Breast epithelium (tissue), 4 donors: ENCODE measurements around the gene PWP1. TPM values are rescaled to one million over a fixed set of nuclear protein-coding genes. Genes with fewer than 3 reads are reported as not detected.

Experiments
- DNase-seq, 2 donors: peaks; one replicate each; pipeline ENCODE4 v3.0.0-alpha.2; 2019; ENCODE audit warnings: low spot score in 2 of 2
- H3K27ac ChIP-seq, 2 donors: fragments of 200-600 bp; sonication (generic) in 1 of 2; one replicate each; pipeline ENCODE4 v1.5.1; 2016 to 2019; ENCODE audit warnings: mild to moderate bottlenecking in 1 of 2
- H3K27me3 ChIP-seq, 2 donors: fragments of 200-600 bp; sonication (generic) in 1 of 2; one replicate each; pipeline versions ENCODE4 v1.5.1 to v1.6.0; 2017 to 2019; ENCODE audit warnings: control low read depth in 1 of 2, mild to moderate bottlenecking in 1 of 2
- H3K36me3 ChIP-seq: fragments of 200-600 bp; one replicate; pipeline ENCODE4 v1.5.1; 2019
- H3K4me1 ChIP-seq, 2 donors: fragments of 200-600 bp; sonication (generic); one replicate each; pipeline ENCODE4 v1.5.1; 2016 to 2019; ENCODE audit warnings: control low read depth in 1 of 2
- H3K4me3 ChIP-seq, 3 donors: fragments of 200-600 bp; sonication (generic); 1 replicate in 2 of 3; 2 replicates in 1 of 3; pipeline ENCODE4 v1.5.1; 2016 to 2019; ENCODE audit warnings: mild to moderate bottlenecking in 3 of 3, moderate library complexity in 2 of 3
- H3K9me3 ChIP-seq, 2 donors: fragments of 200-600 bp; sonication (generic) in 1 of 2; one replicate each; pipeline ENCODE4 v1.5.1; 2016 to 2019; ENCODE audit warnings: control low read depth in 1 of 2
- CTCF ChIP-seq, 3 donors: fragments of 450-650 bp; IDR thresholded peaks; one replicate each; pipeline ENCODE4 v1.5.1; 2016 to 2017; ENCODE audit warnings: antibody characterized with exemption in 3 of 3, mild to moderate bottlenecking in 3 of 3, moderate library complexity in 3 of 3
- POLR2A ChIP-seq: fragments of 450-650 bp; IDR thresholded peaks from one replicate; pipeline ENCODE4 v1.6.1; 2016; ENCODE audit warnings: antibody characterized with exemption, mild to moderate bottlenecking, moderate library complexity
- POLR2AphosphoS5 ChIP-seq, 3 donors: sonication (generic); formaldehyde crosslinking; IDR thresholded peaks; one replicate each; pipeline ENCODE4 v1.6.1; 2017; ENCODE audit warnings: antibody characterized with exemption in 3 of 3
- intact Hi-C: fragments of 100-400 bp; cut with DNase I; formaldehyde crosslinking; loops from one replicate; pipeline ENCODE4 v1.15.1; 2023; ENCODE audit warnings: low total_unique reads
- total RNA-seq, 3 donors: library from RNA; depleted of rRNA; stranded (reverse); fragments of >200 nt; gene quantifications; one replicate each; pipeline ENCODE4 v1.1.0, GENCODE V29; 2016

Gene PWP1
- total RNA-seq, 3 donors from 2014 or later = 78.9 to 108 (median 79.0) TPM

DNA sequence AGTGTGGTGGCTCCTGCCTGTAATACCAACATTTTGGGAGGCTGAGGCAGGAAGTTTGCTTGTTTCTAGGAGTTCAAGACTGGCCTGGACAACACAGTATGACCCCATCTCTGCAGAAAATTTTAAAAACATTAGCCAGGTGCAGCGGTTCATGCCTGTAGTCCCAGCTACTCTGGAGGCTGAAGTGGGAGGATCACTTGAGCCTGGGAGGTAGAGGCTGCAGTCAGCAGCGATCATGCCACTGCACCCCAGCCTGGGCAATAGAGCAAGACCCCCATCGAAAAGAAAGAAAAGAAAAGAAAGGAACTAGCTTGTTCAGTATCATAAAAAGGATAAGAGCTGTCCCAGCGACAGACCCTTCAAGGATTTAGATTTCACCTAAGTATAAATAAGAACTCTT is 18.1 kb upstream of the PWP1 start:
- intact Hi-C loops = no loop called here
- H3K9me3 ChIP-seq = no peaks in the 10 kb centered on the region
- peaks cover 0 to 20% of the 10 kb centered on the region in 2 donors for H3K27me3 ChIP-seq
- no peaks in the 10 kb centered on the region for H3K4me1 ChIP-seq
- no peak overlapping the region for H3K4me3 ChIP-seq
- no peaks in the 10 kb centered on the region for H3K36me3 ChIP-seq
- H3K27ac ChIP-seq = no peak overlapping the region
- no peak for TF ChIP-seq CTCF (IDR thresholded peaks at IDR 0.05)
- no peak for TF ChIP-seq POLR2A
- no peak for TF ChIP-seq POLR2AphosphoS5 (IDR thresholded peaks at IDR 0.05)
- DNase-seq = no peak

- DNase-seq = no peak
- no peak for TF ChIP-seq POLR2A
- TF ChIP-seq POLR2AphosphoS5 (IDR thresholded peaks at IDR 0.05) = no peak
- no peak for TF ChIP-seq CTCF (IDR thresholded peaks at IDR 0.05)
Observed at GRCh38 chr12:107668320-107669098, 17.1 kb upstream of the PWP1 start.

GRCh38 chr12:107669946-107670345 is 15.7 kb upstream of the PWP1 start:
- Histone ChIP-seq H3K4me3 (no peak overlapping the region), H3K9me3 (no peaks in the 10 kb centered on the region), H3K27ac (no peak overlapping the region), H3K36me3 (no peaks in the 10 kb centered on the region), H3K4me1 (no peaks in the 10 kb centered on the region), H3K27me3 (peaks cover 0 to 20% of the 10 kb centered on the region in 2 donors)
- intact Hi-C loops = no loop called here
- TF ChIP-seq CTCF (IDR thresholded peaks at IDR 0.05) (no peak), POLR2A (no peak), POLR2AphosphoS5 (IDR thresholded peaks at IDR 0.05) (no peak)
- DNase-seq = no peak

More at GRCh38 chr12:107668320-107669098, 17.1 kb upstream of the PWP1 start:
- H3K4me3 ChIP-seq = no peak overlapping the region
- H3K27ac ChIP-seq = no peak overlapping the region
- intact Hi-C loops = no loop called here
- no peaks in the 10 kb centered on the region for H3K9me3 ChIP-seq
- H3K4me1 ChIP-seq = no peaks in the 10 kb centered on the region
- H3K36me3 ChIP-seq = no peaks in the 10 kb centered on the region
- peaks cover 0 to 20% of the 10 kb centered on the region in 2 donors for H3K27me3 ChIP-seq

DNA sequence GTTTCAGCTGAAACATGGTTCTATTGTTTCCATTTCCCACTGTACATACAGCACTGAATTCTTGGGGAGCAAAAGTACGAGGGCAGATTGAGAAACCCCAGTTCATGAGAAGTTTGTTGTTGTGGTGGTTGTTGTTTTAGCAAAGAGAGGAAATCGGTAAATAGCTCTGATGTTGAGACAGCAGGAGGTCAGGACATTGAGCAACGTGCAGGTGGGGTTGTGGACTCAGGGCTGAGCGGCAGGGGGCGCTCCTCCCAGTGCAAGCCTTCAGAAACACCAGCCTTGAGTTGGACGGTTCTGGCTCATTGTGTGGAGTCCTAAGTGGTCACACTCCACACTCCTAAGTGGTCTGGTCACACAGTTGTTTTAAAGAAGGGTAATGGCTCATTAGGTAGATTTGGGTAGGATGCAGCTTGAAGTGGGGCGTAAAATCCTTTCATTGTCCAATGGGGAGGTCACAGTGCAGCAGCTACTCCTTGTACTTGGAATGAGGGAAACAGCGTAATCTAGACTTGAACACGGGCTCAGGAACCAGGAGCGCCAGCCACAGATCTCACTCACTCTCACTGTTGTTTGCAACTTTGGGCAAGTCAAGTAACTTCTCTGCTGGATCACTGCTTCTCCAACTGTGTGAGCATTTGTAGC is 14.5 kb upstream of the PWP1 start:
- intact Hi-C loops = no loop called here
- no peak for TF ChIP-seq POLR2AphosphoS5 (IDR thresholded peaks at IDR 0.05)
- no peak for TF ChIP-seq POLR2A
- no peak for TF ChIP-seq CTCF (IDR thresholded peaks at IDR 0.05)
- Histone ChIP-seq H3K27me3 (peaks cover 0 to 20% of the 10 kb centered on the region in 2 donors), H3K36me3 (no peaks in the 10 kb centered on the region), H3K27ac (no peak overlapping the region), H3K4me1 (no peaks in the 10 kb centered on the region), H3K9me3 (no peaks in the 10 kb centered on the region), H3K4me3 (no peak overlapping the region)
- no peak for DNase-seq

- no peaks in the 10 kb centered on the region for H3K9me3 ChIP-seq
- DNase-seq = no peak
- intact Hi-C loops = no loop called here
- H3K4me3 ChIP-seq = no peak overlapping the region
- no peak overlapping the region for H3K27ac ChIP-seq
- H3K4me1 ChIP-seq = no peaks in the 10 kb centered on the region
- TF ChIP-seq POLR2A = no peak
- no peak for TF ChIP-seq CTCF (IDR thresholded peaks at IDR 0.05)
- no peak for TF ChIP-seq POLR2AphosphoS5 (IDR thresholded peaks at IDR 0.05)
- no peaks in the 10 kb centered on the region for H3K36me3 ChIP-seq
- H3K27me3 ChIP-seq = peaks cover 0 to 4% of the 10 kb centered on the region in 2 donors
Observed at GRCh38 chr12:107677671-107678070, 7.9 kb upstream of the PWP1 start.
